ENCODE measurements around the gene CIDEB.

DNA sequence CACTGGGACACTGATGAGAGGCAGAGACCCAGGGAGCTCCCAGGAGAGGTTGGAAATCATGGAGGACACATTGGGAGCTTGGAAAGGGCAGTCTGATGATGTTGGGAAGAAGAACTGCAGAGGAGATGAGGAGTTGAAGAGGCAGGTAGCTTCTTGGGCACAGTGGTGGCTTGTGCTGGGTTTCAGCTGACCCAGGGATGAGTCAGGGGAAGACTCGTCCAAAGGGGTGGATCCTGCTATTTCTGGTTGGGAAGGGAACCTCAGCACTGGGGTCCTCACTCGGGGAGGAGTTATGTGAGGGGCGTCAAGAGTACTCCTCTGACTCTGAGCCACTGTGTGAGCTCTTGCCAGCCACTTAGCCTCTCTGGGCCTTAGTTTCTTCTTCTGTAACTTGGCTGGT lies 15.6 kb upstream of the CIDEB start:
- TF ChIP-seq, protein P1, sequence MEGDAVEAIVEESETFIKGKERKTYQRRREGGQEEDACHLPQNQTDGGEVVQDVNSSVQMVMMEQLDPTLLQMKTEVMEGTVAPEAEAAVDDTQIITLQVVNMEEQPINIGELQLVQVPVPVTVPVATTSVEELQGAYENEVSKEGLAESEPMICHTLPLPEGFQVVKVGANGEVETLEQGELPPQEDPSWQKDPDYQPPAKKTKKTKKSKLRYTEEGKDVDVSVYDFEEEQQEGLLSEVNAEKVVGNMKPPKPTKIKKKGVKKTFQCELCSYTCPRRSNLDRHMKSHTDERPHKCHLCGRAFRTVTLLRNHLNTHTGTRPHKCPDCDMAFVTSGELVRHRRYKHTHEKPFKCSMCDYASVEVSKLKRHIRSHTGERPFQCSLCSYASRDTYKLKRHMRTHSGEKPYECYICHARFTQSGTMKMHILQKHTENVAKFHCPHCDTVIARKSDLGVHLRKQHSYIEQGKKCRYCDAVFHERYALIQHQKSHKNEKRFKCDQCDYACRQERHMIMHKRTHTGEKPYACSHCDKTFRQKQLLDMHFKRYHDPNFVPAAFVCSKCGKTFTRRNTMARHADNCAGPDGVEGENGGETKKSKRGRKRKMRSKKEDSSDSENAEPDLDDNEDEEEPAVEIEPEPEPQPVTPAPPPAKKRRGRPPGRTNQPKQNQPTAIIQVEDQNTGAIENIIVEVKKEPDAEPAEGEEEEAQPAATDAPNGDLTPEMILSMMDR (IDR thresholded peaks at IDR 0.05): no peak
- TF ChIP-seq POLR2A (IDR thresholded peaks at IDR 0.05): no peak

Measured in heart left ventricle (tissue), 13 donors.